ENCODE measurements around the gene MAN1A2.
"Not testable (repeated sequence)": the region's sequence is repeated elsewhere in the genome, so short reads cannot be mapped to it uniquely, and the experiment has no call there.

The MAN1A2 gene

DNA sequence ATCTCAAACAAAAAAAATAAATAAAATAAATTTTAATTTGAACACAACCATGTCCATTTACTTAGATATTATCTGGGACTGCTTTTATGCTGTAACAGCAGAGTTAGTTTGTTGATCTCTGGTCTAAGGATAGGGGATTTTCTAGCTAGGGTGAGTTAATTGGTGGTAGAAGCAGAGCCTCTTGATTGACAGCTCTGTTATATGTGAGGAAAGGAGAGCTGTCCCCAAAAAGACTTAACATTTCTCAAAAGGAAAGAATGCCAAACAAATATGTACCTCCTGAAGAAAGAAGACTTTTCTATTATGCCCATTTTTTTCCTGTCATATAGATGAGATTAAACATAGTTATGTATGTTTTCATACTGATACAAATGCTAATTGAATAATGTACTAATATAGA lies 37.8 kb downstream of the MAN1A2 start:
- no peak for DNase-seq

DNA sequence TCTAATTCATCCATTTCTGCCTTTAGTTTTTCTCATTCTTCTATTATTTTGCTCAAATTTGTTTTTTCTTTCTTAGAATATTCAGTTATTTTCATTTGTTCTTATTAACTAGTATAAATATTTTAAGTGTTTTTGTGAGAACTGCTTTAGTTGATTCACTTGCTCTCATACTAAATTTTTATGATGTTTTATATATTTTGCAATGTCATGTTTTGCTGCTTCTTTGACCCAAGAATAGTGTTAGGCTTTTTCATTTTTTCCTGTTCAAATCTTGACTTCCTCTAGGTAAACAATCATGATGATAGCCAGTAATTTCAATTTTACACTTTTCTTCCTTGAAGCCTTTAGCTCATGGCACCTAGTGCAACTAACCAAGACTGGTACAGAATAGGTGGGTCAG lies 45.2 kb downstream of the MAN1A2 start:
- no peak for DNase-seq

GRCh38 chr1:117413412-117413811 lies 46.2 kb downstream of the MAN1A2 start:
- no peak for DNase-seq

GRCh38 chr1:117414943-117415342 lies 47.7 kb downstream of the MAN1A2 start:
- no peak for DNase-seq

GRCh38 chr1:117416004-117416403 lies 48.8 kb downstream of the MAN1A2 start:
- no peak for DNase-seq

- peak in 1 of 2 experiments; percentile 8 for DNase-seq
Measured at GRCh38 chr1:117416546-117417125, 49.4 kb downstream of the MAN1A2 start.

GRCh38 chr1:117425050-117425734 lies 57.9 kb downstream of the MAN1A2 start:
- DNase-seq = no peak

GRCh38 chr1:117427297-117427696 lies 60.0 kb downstream of the MAN1A2 start:
- no peak for DNase-seq

DNA sequence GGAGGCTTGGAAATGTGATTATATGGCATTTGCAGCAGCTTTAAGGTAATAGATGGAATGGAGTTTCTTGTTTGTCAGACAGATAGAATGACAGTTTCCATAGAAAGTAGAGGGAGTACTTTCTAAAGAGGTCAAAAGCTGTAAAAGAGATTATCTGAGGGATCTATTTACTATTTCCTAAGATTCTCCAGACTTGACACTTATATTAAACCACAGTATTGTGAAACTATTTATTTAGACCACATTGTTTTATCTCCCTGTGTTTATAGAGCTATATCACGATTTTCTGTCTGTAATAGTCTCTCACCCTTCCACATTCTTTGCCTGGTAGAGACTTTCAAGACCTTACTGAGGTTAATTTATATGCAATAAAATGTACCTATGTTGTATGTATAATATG lies 66.7 kb downstream of the MAN1A2 start:
- no peak for DNase-seq

- no peak for DNase-seq
Measured at GRCh38 chr1:117436513-117436912, 69.3 kb downstream of the MAN1A2 start.

GRCh38 chr1:117447661-117448060 lies 80.4 kb downstream of the MAN1A2 start:
- DNase-seq = no peak

DNA sequence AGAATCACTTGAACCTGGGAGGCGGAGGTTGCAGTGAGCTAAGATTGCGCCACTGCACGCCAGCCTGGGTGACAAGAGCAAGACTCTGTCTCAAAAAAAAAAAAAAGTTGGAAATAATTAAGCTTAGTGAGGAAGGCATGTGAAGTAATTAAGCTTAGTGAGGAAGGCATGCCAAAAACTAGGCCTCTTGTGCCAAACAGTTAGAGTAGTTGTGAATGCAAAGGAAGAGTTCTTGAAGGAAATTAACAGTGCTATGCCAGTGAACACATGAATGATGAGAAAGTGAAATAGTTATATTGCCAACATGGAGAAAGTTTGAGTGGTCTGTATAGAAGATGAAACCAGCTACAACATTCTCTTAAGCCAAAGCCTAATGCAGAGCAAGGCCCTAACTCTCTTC lies 85.0 kb downstream of the MAN1A2 start:
- DNase-seq = no peak

DNA sequence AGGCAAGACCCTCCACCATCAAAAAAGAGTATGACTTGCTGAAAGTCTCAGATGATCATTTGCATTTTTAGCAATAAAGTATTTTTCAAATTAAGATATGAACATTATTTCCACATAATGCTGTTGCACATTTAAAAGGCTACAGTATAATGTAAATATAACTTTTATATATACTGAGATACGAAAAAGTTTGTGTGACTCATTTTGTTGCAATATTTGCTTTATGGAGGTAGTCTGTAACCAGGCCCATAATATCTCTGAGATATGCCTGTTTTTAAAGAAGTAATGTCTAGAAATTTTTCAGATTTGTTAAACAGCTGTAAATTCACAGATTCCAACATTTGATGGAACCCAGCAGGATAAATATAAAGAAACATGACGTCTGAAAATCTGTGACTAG lies 86.7 kb downstream of the MAN1A2 start:
- DNase-seq = no peak

DNA sequence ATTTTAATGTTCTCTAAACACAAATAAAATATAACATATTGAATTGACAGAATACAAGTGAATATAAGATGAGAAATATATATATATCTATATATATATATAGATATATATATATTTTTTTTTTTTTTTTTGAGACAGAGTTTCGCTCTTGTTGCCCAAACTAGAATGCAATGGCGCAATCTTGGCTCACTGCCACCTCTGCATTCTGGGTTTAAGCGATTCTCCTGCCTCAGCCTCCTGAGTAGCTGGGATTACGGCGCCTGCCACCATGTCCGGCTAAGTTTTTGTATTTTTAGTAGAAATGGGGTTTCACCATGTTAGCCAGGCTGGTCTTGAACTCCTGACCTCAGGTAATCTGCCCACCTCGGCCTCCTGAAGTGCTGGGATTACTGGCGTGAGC lies 91.2 kb downstream of the MAN1A2 start:
- not testable (repeated sequence) for DNase-seq

- peak in 1 of 2 experiments; percentile 0 for DNase-seq
Measured at GRCh38 chr1:117466761-117467160, 99.5 kb downstream of the MAN1A2 start.

- DNase-seq = no peak
Measured at GRCh38 chr1:117467336-117467735, 100.1 kb downstream of the MAN1A2 start.

- DNase-seq = no peak
Measured at GRCh38 chr1:117473063-117473462, 105.8 kb downstream of the MAN1A2 start.

- DNase-seq = not testable (repeated sequence)
Measured at GRCh38 chr1:117475495-117475894, 108.2 kb downstream of the MAN1A2 start.

GRCh38 chr1:117479086-117479485 lies 111.8 kb downstream of the MAN1A2 start:
- DNase-seq = no peak

DNA sequence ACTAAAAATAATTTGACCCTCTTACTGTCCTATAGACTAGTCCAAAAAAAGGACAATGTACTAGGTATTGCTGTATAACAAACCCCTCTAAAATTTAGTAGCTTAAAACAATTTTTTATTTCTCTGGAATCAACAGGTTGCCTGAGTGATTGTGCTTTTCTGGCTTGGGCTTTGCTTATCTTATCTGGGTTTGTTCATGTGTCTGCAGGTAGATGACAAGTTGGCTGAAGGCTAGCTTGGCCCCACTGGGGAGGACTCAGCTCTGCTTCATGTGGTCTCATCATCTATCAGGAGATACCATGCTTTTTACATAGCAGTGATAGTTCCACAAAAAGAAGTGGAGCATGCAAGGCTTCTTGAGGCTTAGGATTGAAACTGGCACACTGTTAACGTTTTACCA lies 114.2 kb downstream of the MAN1A2 start:
- no peak for DNase-seq

GRCh38 chr1:117493906-117494305 lies 126.7 kb downstream of the MAN1A2 start:
- no peak for DNase-seq

GRCh38 chr1:117495068-117495467 lies 127.8 kb downstream of the MAN1A2 start:
- DNase-seq = no peak

DNA sequence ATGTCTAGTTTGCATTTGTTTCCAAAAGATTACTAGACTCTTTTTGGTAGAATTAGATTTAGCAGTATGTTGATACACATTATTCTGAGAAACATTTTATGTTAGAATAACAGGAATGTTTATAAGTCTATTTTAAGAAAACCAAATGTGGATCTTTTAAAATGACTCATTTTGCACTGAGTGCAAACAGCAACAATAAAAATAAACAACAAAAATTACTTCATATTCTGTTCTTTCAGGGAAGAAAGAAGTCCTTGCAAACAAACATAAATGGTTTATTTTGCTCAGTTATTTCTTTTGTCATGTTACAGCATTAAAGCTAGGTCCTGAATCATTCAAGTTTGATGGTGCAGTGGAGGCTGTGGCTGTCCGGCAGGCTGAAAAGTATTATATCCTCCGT lies 131.8 kb downstream of the MAN1A2 start:
- DNase-seq = no peak

- DNase-seq = no peak
Measured at GRCh38 chr1:117500584-117500983, 133.3 kb downstream of the MAN1A2 start.

GRCh38 chr1:117501281-117501680 lies 134.0 kb downstream of the MAN1A2 start:
- DNase-seq = no peak
